GM12878 (cell line): ENCODE data around the gene FAM118A. TPM values are rescaled to one million over a fixed set of nuclear protein-coding genes. Genes with fewer than 3 reads are reported as not detected.
"Not testable (repeated sequence)": the region's sequence is repeated elsewhere in the genome, so short reads cannot be mapped to it uniquely, and the experiment has no call there.

Source experiments
- ATAC-seq: fragments of 200-7000 bp; cut with Tn5 transposase; 3 replicates; pipeline ENCODE4 v1.9.1; 2020; ENCODE audit warnings: mild to moderate bottlenecking, moderate library complexity
- BruUV-seq: library from RNA; stranded (reverse); fragments of 400-500 nt; replicated peaks from 2 replicates; lab custom pipeline; 2021; lab: Mats Ljungman, UMichigan
- CTCF ChIA-PET: fragments of 300-600 bp; sonication (Branson Sonifier 250); formaldehyde crosslinking; extraction: SDS; loops from one replicate; lab custom pipeline; 2021; ENCODE audit warnings: inconsistent platforms; lab: Yijun Ruan, JAX
- POLR2A ChIA-PET: fragments of 350-600 bp; formaldehyde crosslinking; extraction: SDS; loops from one replicate; lab custom pipeline; 2021; ENCODE audit warnings: inconsistent platforms; lab: Charles Lee
- RAD21 ChIA-PET: fragments of 300-600 bp; sonication (Branson Sonifier 250); formaldehyde crosslinking; loops from one replicate; lab custom pipeline; 2023; ENCODE audit warnings: antibody characterized with exemption; ENCODE audit not compliant: unreplicated experiment; lab: Charles Lee
- SMC1A ChIA-PET: fragments of 300-600 bp; sonication (Branson Sonifier 250); formaldehyde crosslinking; loops from one replicate; lab custom pipeline; 2023; ENCODE audit not compliant: unreplicated experiment, uncharacterized antibody; lab: Charles Lee
- DNase-seq: peaks from one replicate; pipeline ENCODE4 v3.0.0-alpha.2; 2011; ENCODE audit warnings: low read depth, low spot score
- FAIRE-seq: peaks from 3 replicates; lab custom pipeline; 2011; peaks lifted over from hg19 to GRCh38; lab: Jason Lieb, UNC
- H2AFZ ChIP-seq: 2 replicates; pipeline ENCODE4 v1.6.0; 2011; ENCODE audit warnings: low read depth, low read length, control low read depth; ENCODE audit not compliant: control insufficient read depth
- H3K27ac ChIP-seq: 2 replicates; pipeline ENCODE4 v1.5.1; 2011; ENCODE audit warnings: control low read depth; ENCODE audit not compliant: control insufficient read depth, insufficient read depth
- H3K27me3 ChIP-seq, 2 experiments: replicated peaks in 1 of 2; 2 replicates each; pipeline versions ENCODE4 v1.6.0 to v1.6.1; 2011; ENCODE audit warnings: low read length in 1 of 2; ENCODE audit not compliant: control insufficient read depth in 2 of 2, insufficient read depth in 2 of 2
- H3K36me3 ChIP-seq, 2 experiments: 2 replicates each; pipeline ENCODE4 v1.5.1; 2011; ENCODE audit warnings: low read length in 1 of 2; ENCODE audit not compliant: control insufficient read depth in 2 of 2, insufficient read depth in 2 of 2
- H3K4me1 ChIP-seq: 2 replicates; pipeline ENCODE4 v1.6.1; 2011; ENCODE audit warnings: mild to moderate bottlenecking, low read length, moderate library complexity, mixed read lengths; ENCODE audit not compliant: control insufficient read depth, insufficient read depth
- H3K4me2 ChIP-seq: 2 replicates; pipeline ENCODE4 v1.6.0; 2011; ENCODE audit warnings: control low read depth; ENCODE audit not compliant: control insufficient read depth, insufficient read depth
- H3K4me3 ChIP-seq: fragments of 200-600 bp; sonication (generic); 2 replicates; pipeline ENCODE4 v1.5.1; 2016
- H3K79me2 ChIP-seq: 2 replicates; pipeline ENCODE4 v1.6.0; 2011; ENCODE audit warnings: low read length; ENCODE audit not compliant: control insufficient read depth, insufficient read depth
- H3K9ac ChIP-seq: 2 replicates; pipeline ENCODE4 v1.8.0; 2011; ENCODE audit warnings: low read length, control low read depth, mixed read lengths; ENCODE audit not compliant: control insufficient read depth, insufficient read depth
- H3K9me3 ChIP-seq: replicated peaks from 3 replicates; pipeline ENCODE4 v1.5.1; 2011; ENCODE audit warnings: mild to moderate bottlenecking, low read length; ENCODE audit not compliant: control insufficient read depth, insufficient read depth
- H4K20me1 ChIP-seq: 2 replicates; pipeline ENCODE4 v1.6.0; 2011; ENCODE audit not compliant: control insufficient read depth, insufficient read depth
- CBX3 ChIP-seq: fragments of 200-600 bp; sonication (generic); IDR thresholded peaks from 2 replicates; pipeline ENCODE4 v1.6.1; 2016; ENCODE audit warnings: low read depth, borderline replicate concordance
- ESRRA ChIP-seq: IDR thresholded peaks from 2 replicates; pipeline ENCODE4 v1.6.1; 2012; ENCODE audit warnings: mild to moderate bottlenecking, low read length, improper control_type of control experiment
- FOXK2 ChIP-seq: fragments of 450-650 bp; IDR thresholded peaks from 2 replicates; pipeline ENCODE4 v1.6.1; 2017; ENCODE audit warnings: mild to moderate bottlenecking, moderate library complexity
- FOXM1 ChIP-seq: IDR thresholded peaks from 2 replicates; pipeline ENCODE4 v1.6.1; 2012; ENCODE audit warnings: low read depth, mild to moderate bottlenecking, inconsistent platforms, low read length, moderate library complexity
- GABPA ChIP-seq: IDR thresholded peaks from 2 replicates; pipeline ENCODE4 v1.6.1; 2014; ENCODE audit warnings: antibody characterized with exemption, low read depth, mild to moderate bottlenecking, inconsistent platforms
- POLR2A ChIP-seq: IDR thresholded peaks from 2 replicates; pipeline ENCODE4 v1.6.1; 2011; ENCODE audit warnings: low read depth, mild to moderate bottlenecking, low read length
- SMARCA5 ChIP-seq: fragments of 450-650 bp; IDR thresholded peaks from 2 replicates; pipeline ENCODE4 v1.6.1; 2017; ENCODE audit warnings: mild to moderate bottlenecking
- TARDBP ChIP-seq: IDR thresholded peaks from 2 replicates; pipeline ENCODE4 v1.6.1; 2016; ENCODE audit warnings: borderline replicate concordance
- WGBS: methylation state at CpG from one replicate; pipeline ENCODE4 v1.1.6; 2016; ENCODE audit warnings: low lambda C conversion rate; ENCODE audit not compliant: insufficient replicate concordance, insufficient coverage; ENCODE audit errors: missing lambda C conversion rate; 5-methylcytosine and 5-hydroxymethylcytosine counted together
- in situ Hi-C: fragments of 300-500 bp; cut with MboI; formaldehyde crosslinking; loops from 9 replicates; pipeline ENCODE4 v1.14.3; 2018; ENCODE audit warnings: mixed read lengths
- intact Hi-C: fragments of 100-400 bp; cut with micrococcal nuclease; formaldehyde crosslinking; loops from one replicate; pipeline ENCODE4 v1.14.2; 2022; ENCODE audit not compliant: unreplicated experiment
- polyA plus RNA-seq, 11 experiments: library from polyadenylated mRNA; depleted of rRNA in 4 of 11; unstranded in 6 of 11; stranded (reverse) in 5 of 11; fragments of >200 nt; fragmentation: Nextera tagmentation in 4 of 11; fragmentation: Illumina TruSeq in 1 of 11; extraction: Ambion mirVana in 4 of 11; extraction: Trizol in 1 of 11; gene quantifications; 1 replicate in 1 of 11; 2 replicates in 10 of 11; pipeline versions ENCODE4 v1.2.1 to v1.2.3, GENCODE V29; 2011 to 2016; ENCODE audit warnings: inconsistent platforms in 2 of 11, missing spikeins in 2 of 11, low read depth in 1 of 11
- total RNA-seq, 4 experiments: library from RNA; depleted of rRNA in 3 of 4; stranded (reverse); fragments of >200 nt in 3 of 4; fragmentation: Illumina TruSeq in 1 of 4; extraction: Trizol in 1 of 4; gene quantifications; 2 replicates each; pipeline versions ENCODE4 v1.2.1 to v1.2.3, GENCODE V29; 2013 to 2021
- TF ChIP-seq, protein P1 (sequence below): fragments of 450-650 bp; formaldehyde crosslinking; IDR thresholded peaks from 2 replicates; pipeline ENCODE4 v1.4.0; 2022; ENCODE audit warnings: mild to moderate bottlenecking, moderate library complexity
- TF ChIP-seq, protein P2 (sequence below): fragments of 450-650 bp; IDR thresholded peaks from 2 replicates; pipeline ENCODE4 v1.6.1; 2017; ENCODE audit warnings: antibody characterized with exemption, mild to moderate bottlenecking, moderate library complexity

Gene FAM118A
- total and polyA plus RNA-seq, 10 of the 15 experiments (the other 5 are each of a cell fraction or from before 2014, with no cell fraction given) = 17.4 to 332 (median 56.6) TPM

DNA sequence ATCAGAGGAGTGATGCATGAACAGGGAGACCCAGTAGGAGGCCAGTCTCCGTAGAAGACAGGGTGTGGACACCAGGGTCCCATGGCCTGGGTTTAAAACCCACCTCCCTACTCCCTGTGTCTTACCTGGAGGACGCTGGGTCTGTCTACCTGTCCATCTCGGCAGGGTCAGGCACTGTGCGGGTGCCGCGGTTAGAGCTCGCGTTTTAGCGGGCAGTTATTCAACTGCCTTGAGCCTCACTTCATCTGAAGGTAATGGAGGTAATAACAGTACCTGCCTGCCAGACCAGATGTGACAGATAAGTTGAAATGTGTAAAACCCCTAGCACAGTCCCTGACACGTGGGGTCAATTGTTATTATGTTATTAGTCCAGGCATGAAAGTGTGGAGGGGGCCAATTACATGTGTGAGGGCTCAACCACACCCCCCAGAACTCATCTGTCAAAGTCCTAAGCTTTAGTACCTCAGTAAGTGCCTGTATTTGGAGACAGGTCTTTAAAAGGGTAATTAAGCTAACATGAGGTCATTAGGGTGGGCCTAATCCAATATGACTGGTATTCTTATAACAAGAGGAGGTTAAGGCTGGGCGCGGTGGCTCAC, 33.1 kb upstream of the FAM118A start (continued):
- TF ChIP-seq ESRRA (no peak), SMARCA5 (no peak), FOXK2 (no peak), CBX3 (no peak), POLR2A (no peak), FOXM1 (no peak), TARDBP (no peak), GABPA (no peak)
- TF ChIP-seq, protein P1, sequence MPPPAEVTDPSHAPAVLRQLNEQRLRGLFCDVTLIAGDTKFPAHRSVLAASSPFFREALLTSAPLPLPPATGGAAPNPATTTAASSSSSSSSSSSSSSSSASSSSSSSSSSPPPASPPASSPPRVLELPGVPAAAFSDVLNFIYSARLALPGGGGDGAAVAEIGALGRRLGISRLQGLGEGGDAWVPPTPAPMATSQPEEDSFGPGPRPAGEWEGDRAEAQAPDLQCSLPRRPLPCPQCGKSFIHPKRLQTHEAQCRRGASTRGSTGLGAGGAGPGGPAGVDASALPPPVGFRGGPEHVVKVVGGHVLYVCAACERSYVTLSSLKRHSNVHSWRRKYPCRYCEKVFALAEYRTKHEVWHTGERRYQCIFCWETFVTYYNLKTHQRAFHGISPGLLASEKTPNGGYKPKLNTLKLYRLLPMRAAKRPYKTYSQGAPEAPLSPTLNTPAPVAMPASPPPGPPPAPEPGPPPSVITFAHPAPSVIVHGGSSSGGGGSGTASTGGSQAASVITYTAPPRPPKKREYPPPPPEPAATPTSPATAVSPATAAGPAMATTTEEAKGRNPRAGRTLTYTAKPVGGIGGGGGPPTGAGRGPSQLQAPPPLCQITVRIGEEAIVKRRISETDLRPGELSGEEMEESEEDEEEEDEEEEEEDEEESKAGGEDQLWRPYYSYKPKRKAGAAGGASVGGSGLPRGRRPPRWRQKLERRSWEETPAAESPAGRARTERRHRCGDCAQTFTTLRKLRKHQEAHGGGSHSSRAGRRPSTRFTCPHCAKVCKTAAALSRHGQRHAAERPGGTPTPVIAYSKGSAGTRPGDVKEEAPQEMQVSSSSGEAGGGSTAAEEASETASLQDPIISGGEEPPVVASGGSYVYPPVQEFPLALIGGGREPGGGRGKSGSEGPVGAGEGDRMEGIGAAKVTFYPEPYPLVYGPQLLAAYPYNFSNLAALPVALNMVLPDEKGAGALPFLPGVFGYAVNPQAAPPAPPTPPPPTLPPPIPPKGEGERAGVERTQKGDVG (CRISPR knock-in tag) = no peak
- TF ChIP-seq, protein P2, sequence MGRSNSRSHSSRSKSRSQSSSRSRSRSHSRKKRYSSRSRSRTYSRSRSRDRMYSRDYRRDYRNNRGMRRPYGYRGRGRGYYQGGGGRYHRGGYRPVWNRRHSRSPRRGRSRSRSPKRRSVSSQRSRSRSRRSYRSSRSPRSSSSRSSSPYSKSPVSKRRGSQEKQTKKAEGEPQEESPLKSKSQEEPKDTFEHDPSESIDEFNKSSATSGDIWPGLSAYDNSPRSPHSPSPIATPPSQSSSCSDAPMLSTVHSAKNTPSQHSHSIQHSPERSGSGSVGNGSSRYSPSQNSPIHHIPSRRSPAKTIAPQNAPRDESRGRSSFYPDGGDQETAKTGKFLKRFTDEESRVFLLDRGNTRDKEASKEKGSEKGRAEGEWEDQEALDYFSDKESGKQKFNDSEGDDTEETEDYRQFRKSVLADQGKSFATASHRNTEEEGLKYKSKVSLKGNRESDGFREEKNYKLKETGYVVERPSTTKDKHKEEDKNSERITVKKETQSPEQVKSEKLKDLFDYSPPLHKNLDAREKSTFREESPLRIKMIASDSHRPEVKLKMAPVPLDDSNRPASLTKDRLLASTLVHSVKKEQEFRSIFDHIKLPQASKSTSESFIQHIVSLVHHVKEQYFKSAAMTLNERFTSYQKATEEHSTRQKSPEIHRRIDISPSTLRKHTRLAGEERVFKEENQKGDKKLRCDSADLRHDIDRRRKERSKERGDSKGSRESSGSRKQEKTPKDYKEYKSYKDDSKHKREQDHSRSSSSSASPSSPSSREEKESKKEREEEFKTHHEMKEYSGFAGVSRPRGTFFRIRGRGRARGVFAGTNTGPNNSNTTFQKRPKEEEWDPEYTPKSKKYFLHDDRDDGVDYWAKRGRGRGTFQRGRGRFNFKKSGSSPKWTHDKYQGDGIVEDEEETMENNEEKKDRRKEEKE = no peak
- TF ChIP-seq, all 136 proteins: peak for 0

DNA sequence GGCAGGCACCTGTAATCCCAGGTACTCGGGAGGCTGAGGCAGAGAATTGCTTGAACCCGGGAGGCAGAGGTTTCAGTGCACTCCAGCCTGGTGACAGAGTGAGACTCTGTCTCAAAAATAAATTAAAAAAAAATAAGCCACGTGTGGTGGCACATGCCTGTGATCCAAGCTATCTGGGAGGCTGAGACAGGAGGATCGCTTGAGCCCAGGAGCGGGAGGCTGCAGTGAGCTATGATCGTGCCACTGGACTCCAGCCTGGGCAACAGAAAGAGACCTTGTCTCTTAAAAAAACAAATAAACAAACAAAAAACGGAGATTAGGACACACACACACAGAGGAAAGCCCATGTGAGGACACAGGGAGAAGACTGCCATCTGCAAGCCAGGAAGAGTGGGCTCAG, 32.0 kb upstream of the FAM118A start:
- ATAC-seq, H3K27me3 ChIP-seq, H3K9me3 ChIP-seq, H3K4me2 ChIP-seq, H3K4me1 ChIP-seq, SMC1A ChIA-PET, H3K9ac ChIP-seq, CTCF ChIA-PET, H4K20me1 ChIP-seq, DNase-seq, H3K36me3 ChIP-seq, H3K79me2 ChIP-seq, H3K4me3 ChIP-seq, FAIRE-seq, BruUV-seq, intact Hi-C loops, H3K27ac ChIP-seq, in situ Hi-C loops, H2AFZ ChIP-seq, POLR2A ChIA-PET, RAD21 ChIA-PET: not testable (repeated sequence)
- 70% methylated on average over 7 of the region's 7 CpGs for WGBS
